LNCaP clone FGC (cell line): Measurements from ENCODE around the gene ZNF385B.

Experiments used
- DNase-seq: peaks from one replicate; pipeline ENCODE4 v3.0.0-alpha.2; 2011; ENCODE audit warnings: low read depth
- H3K4me3 ChIP-seq: 2 replicates; pipeline ENCODE4 v1.5.1; 2011; ENCODE audit warnings: mild to moderate bottlenecking, low read depth, low read length, control low read depth
- CTCF ChIP-seq: IDR thresholded peaks from 2 replicates; pipeline ENCODE4 v1.5.1; 2012; ENCODE audit warnings: mild to moderate bottlenecking; ENCODE audit not compliant: control insufficient read depth, insufficient read depth; ENCODE audit errors: extremely low read depth

The ZNF385B gene

GRCh38 chr2:179605341-179605740, 256.1 kb downstream of the ZNF385B start:
- no peak for DNase-seq
- no peak overlapping the region for H3K4me3 ChIP-seq
- TF ChIP-seq CTCF = no peak

GRCh38 chr2:179604598-179604997, 256.8 kb downstream of the ZNF385B start:
- no peak overlapping the region for H3K4me3 ChIP-seq
- no peak for TF ChIP-seq CTCF
- DNase-seq = no peak

- no peak for TF ChIP-seq CTCF
- DNase-seq = no peak
- H3K4me3 ChIP-seq = no peak overlapping the region
These were observed 259.0 kb downstream of the ZNF385B start for GRCh38 chr2:179602452-179602851.

GRCh38 chr2:179596018-179596417, 265.4 kb downstream of the ZNF385B start:
- DNase-seq = no peak
- no peak overlapping the region for H3K4me3 ChIP-seq
- no peak for TF ChIP-seq CTCF

- TF ChIP-seq CTCF = no peak
- DNase-seq = no peak
- H3K4me3 ChIP-seq = no peak overlapping the region
These were observed 266.1 kb downstream of the ZNF385B start for GRCh38 chr2:179595284-179595683.

- H3K4me3 ChIP-seq = no peak overlapping the region
- DNase-seq = no peak
- TF ChIP-seq CTCF = no peak
These were observed 266.9 kb downstream of the ZNF385B start for GRCh38 chr2:179594268-179595112.

- no peak overlapping the region for H3K4me3 ChIP-seq
- DNase-seq = no peak
- TF ChIP-seq CTCF = no peak
These were observed 268.1 kb downstream of the ZNF385B start for GRCh38 chr2:179593323-179593722.
